Trophoblast cell (in vitro differentiated cells and primary cell): ENCODE results near the gene OR52I1.

Source experiments
- DNase-seq, 2 donors: peaks; one replicate each; pipeline ENCODE4 v3.0.0-alpha.2; 2016
- H2AFZ ChIP-seq: 2 replicates; pipeline ENCODE4 v1.6.1; 2013; ENCODE audit warnings: low read length, moderate library complexity, mild to moderate bottlenecking; ENCODE audit not compliant: insufficient read depth, poor library complexity
- H2AK5ac ChIP-seq: 2 replicates; pipeline ENCODE4 v1.6.1; 2013; ENCODE audit warnings: mild to moderate bottlenecking, low read length
- H2BK120ac ChIP-seq: 2 replicates; pipeline ENCODE4 v1.6.1; 2013; ENCODE audit warnings: low read length, mild to moderate bottlenecking, moderate library complexity; ENCODE audit not compliant: insufficient read depth, poor library complexity
- H2BK12ac ChIP-seq: 2 replicates; pipeline ENCODE4 v1.6.1; 2013; ENCODE audit warnings: mild to moderate bottlenecking, low read length, moderate library complexity
- H2BK5ac ChIP-seq: 2 replicates; pipeline ENCODE4 v1.6.1; 2013; ENCODE audit warnings: low read length, low read depth, moderate library complexity, mild to moderate bottlenecking; ENCODE audit not compliant: poor library complexity
- H3K14ac ChIP-seq: 2 replicates; pipeline ENCODE4 v1.6.1; 2013; ENCODE audit warnings: mild to moderate bottlenecking, low read length
- H3K18ac ChIP-seq: 2 replicates; pipeline ENCODE4 v1.6.1; 2013; ENCODE audit warnings: mild to moderate bottlenecking, low read length
- H3K23ac ChIP-seq: 2 replicates; pipeline ENCODE4 v1.6.1; 2013; ENCODE audit warnings: low read length
- H3K27ac ChIP-seq: 2 replicates; pipeline ENCODE4 v1.5.1; 2013; ENCODE audit warnings: low read depth, mild to moderate bottlenecking, inconsistent platforms, low read length, moderate library complexity
- H3K27me3 ChIP-seq: 2 replicates; pipeline ENCODE4 v1.6.1; 2013; ENCODE audit warnings: inconsistent platforms, mild to moderate bottlenecking, low read length, moderate library complexity; ENCODE audit not compliant: insufficient read depth
- H3K36me3 ChIP-seq, 2 experiments: 1 replicate in 1 of 2; 2 replicates in 1 of 2; pipeline ENCODE4 v1.6.1; 2013; ENCODE audit warnings: low read length in 2 of 2, mild to moderate bottlenecking in 2 of 2, moderate library complexity in 1 of 2; ENCODE audit not compliant: insufficient read depth in 2 of 2, control insufficient read depth in 1 of 2
- H3K4ac ChIP-seq: 2 replicates; pipeline ENCODE4 v1.6.1; 2013; ENCODE audit warnings: low read depth, mild to moderate bottlenecking, low read length, moderate library complexity
- H3K4me1 ChIP-seq, 2 experiments: 1 replicate in 1 of 2; 2 replicates in 1 of 2; pipeline ENCODE4 v1.6.1; 2013; ENCODE audit warnings: low read length in 2 of 2, mild to moderate bottlenecking in 2 of 2, moderate library complexity in 1 of 2; ENCODE audit not compliant: insufficient read depth in 2 of 2, control insufficient read depth in 1 of 2
- H3K4me2 ChIP-seq: 2 replicates; pipeline ENCODE4 v1.6.1; 2013; ENCODE audit warnings: inconsistent platforms, mild to moderate bottlenecking, low read length, moderate library complexity
- H3K4me3 ChIP-seq: 2 replicates; pipeline ENCODE4 v1.5.1; 2013; ENCODE audit warnings: mild to moderate bottlenecking, low read depth, low read length, inconsistent platforms
- H3K79me1 ChIP-seq: one replicate; pipeline ENCODE4 v1.6.1; 2013; ENCODE audit warnings: low read length
- H3K79me2 ChIP-seq: 2 replicates; pipeline ENCODE4 v1.6.1; 2013; ENCODE audit warnings: low read length, mild to moderate bottlenecking; ENCODE audit not compliant: control insufficient read depth, insufficient read depth, poor library complexity
- H3K9ac ChIP-seq: 2 replicates; pipeline ENCODE4 v1.6.1; 2013; ENCODE audit warnings: mild to moderate bottlenecking, low read length
- H3K9me3 ChIP-seq: 2 replicates; pipeline ENCODE4 v1.6.1; 2013; ENCODE audit warnings: low read depth, mild to moderate bottlenecking, control low read depth, inconsistent platforms, low read length; ENCODE audit not compliant: insufficient read depth
- H4K12ac ChIP-seq: 2 replicates; pipeline ENCODE4 v1.6.1; 2013; ENCODE audit warnings: low read depth, mild to moderate bottlenecking, low read length, moderate library complexity
- H4K8ac ChIP-seq: 2 replicates; pipeline ENCODE4 v1.6.1; 2013; ENCODE audit warnings: low read depth, mild to moderate bottlenecking, low read length, moderate library complexity
- H4K91ac ChIP-seq: one replicate; pipeline ENCODE4 v1.6.1; 2013; ENCODE audit warnings: low read depth, mild to moderate bottlenecking, low read length, moderate library complexity
- WGBS: extraction: QIAGEN DNeasy Blood & Tissue Kit; methylation state at CpG from one replicate; pipeline ENCODE4 v1.1.7; 2013; ENCODE audit warnings: missing lambda C conversion rate; ENCODE audit not compliant: insufficient read length, insufficient coverage; ENCODE audit errors: extremely low coverage; 5-methylcytosine and 5-hydroxymethylcytosine counted together

OR52I1 gene

GRCh38 chr11:4636136-4636535, 42.3 kb downstream of the OR52I1 start:
- no peak overlapping the region for H2BK5ac ChIP-seq
- H3K4me3 ChIP-seq: no peak overlapping the region
- no peak overlapping the region for H4K12ac ChIP-seq
- H4K8ac ChIP-seq: no peak overlapping the region
- no peak overlapping the region for H2BK120ac ChIP-seq
- H2AK5ac ChIP-seq: no peak overlapping the region
- H3K14ac ChIP-seq: no peak overlapping the region
- no peak overlapping the region for H4K91ac ChIP-seq
- no peaks in the 10 kb centered on the region for H3K27me3 ChIP-seq
- H3K79me2 ChIP-seq: no peaks in the 10 kb centered on the region
- H3K36me3 ChIP-seq: no peaks in the 10 kb centered on the region
- no peak overlapping the region for H3K4me2 ChIP-seq
- H3K79me1 ChIP-seq: no peaks in the 10 kb centered on the region
- H3K4me1 ChIP-seq: peaks cover 0 to 2% of the 10 kb centered on the region in 2 experiments
- H2BK12ac ChIP-seq: no peak overlapping the region
- H2AFZ ChIP-seq: no peak overlapping the region
- DNase-seq: no peak
- WGBS: no CpG with 5 or more reads among the region's 2 CpGs
- H3K4ac ChIP-seq: no peak overlapping the region
- H3K18ac ChIP-seq: no peak overlapping the region
- no peak overlapping the region for H3K9ac ChIP-seq
- no peak overlapping the region for H3K23ac ChIP-seq
- no peak overlapping the region for H3K27ac ChIP-seq
- H3K9me3 ChIP-seq: peaks cover 6% of the 10 kb centered on the region

- H2AK5ac ChIP-seq: no peak within 1 kb of the TSS
- H2AFZ ChIP-seq: no peak within 1 kb of the TSS
- H2BK120ac ChIP-seq: no peak within 1 kb of the TSS
- H3K4ac ChIP-seq: no peak within 1 kb of the TSS
- no peak within 1 kb of the TSS for H3K4me3 ChIP-seq
- H3K27ac ChIP-seq: no peak within 1 kb of the TSS
- no peak within 1 kb of the TSS for H3K14ac ChIP-seq
- no peak within 1 kb of the TSS for H2BK12ac ChIP-seq
- no peaks in the 10 kb centered on the region for H3K79me2 ChIP-seq
- H3K4me1 ChIP-seq: peaks cover 5 to 7% of the 10 kb centered on the region in 2 experiments
- no peak within 1 kb of the TSS for H4K91ac ChIP-seq
- H3K4me2 ChIP-seq: peak within 1 kb of the TSS; percentile 31
- no peak within 1 kb of the TSS for H3K23ac ChIP-seq
- H3K27me3 ChIP-seq: no peaks in the 10 kb centered on the region
- peaks cover 6% of the 10 kb centered on the region for H3K9me3 ChIP-seq
- peak; percentile 57 to 76 for DNase-seq
- no peak within 1 kb of the TSS for H3K18ac ChIP-seq
- no peak within 1 kb of the TSS for H2BK5ac ChIP-seq
- no peak within 1 kb of the TSS for H3K9ac ChIP-seq
- H3K79me1 ChIP-seq: no peaks in the 10 kb centered on the region
- no CpG with 5 or more reads among the region's 21 CpGs for WGBS
- H4K8ac ChIP-seq: no peak within 1 kb of the TSS
- no peak within 1 kb of the TSS for H4K12ac ChIP-seq
- H3K36me3 ChIP-seq: no peaks in the 10 kb centered on the region
Measured at GRCh38 chr11:4636962-4637661, 43.3 kb downstream of the OR52I1 start, which contains the start of gene OR51D1. Gene OR51D1 (plus strand): TSS chr11:4637477. CDS start chr11:4639791, 2,314 bp downstream.

GRCh38 chr11:4637662-4638047, 43.8 kb downstream of the OR52I1 start:
- H3K4ac ChIP-seq: no peak overlapping the region
- H4K91ac ChIP-seq: no peak overlapping the region
- H3K9ac ChIP-seq: no peak overlapping the region

GRCh38 chr11:4639931-4640330, 46.1 kb downstream of the OR52I1 start:
- Histone ChIP-seq H3K18ac (no peak overlapping the region), H3K14ac (no peak overlapping the region), H3K4me1 (peaks cover 7 to 8% of the 10 kb centered on the region in 2 experiments), H2AK5ac (no peak overlapping the region), H2AFZ (no peak overlapping the region), H2BK12ac (no peak overlapping the region), H2BK120ac (no peak overlapping the region), H3K9ac (no peak overlapping the region), H4K12ac (no peak overlapping the region), H3K23ac (no peak overlapping the region), H3K79me1 (no peaks in the 10 kb centered on the region), H3K4me3 (no peak overlapping the region), H2BK5ac (no peak overlapping the region), H3K9me3 (peaks cover 7% of the 10 kb centered on the region), H4K8ac (no peak overlapping the region), H3K36me3 (no peaks in the 10 kb centered on the region), H3K27me3 (no peaks in the 10 kb centered on the region), H3K4ac (no peak overlapping the region), H4K91ac (no peak overlapping the region), H3K4me2 (no peak overlapping the region), H3K27ac (no peak overlapping the region), H3K79me2 (no peaks in the 10 kb centered on the region)
- no peak for DNase-seq
- no CpG with 5 or more reads among the region's 6 CpGs for WGBS

More at GRCh38 chr11:4637662-4638047, 43.8 kb downstream of the OR52I1 start:
- Histone ChIP-seq H3K27me3 (no peaks in the 10 kb centered on the region), H3K4me3 (no peak overlapping the region), H3K79me2 (no peaks in the 10 kb centered on the region), H3K79me1 (no peaks in the 10 kb centered on the region), H3K14ac (no peak overlapping the region), H3K9me3 (peaks cover 6% of the 10 kb centered on the region), H2BK12ac (no peak overlapping the region), H3K4me2 (no peak overlapping the region), H2AFZ (no peak overlapping the region), H3K4me1 (peaks cover 7 to 8% of the 10 kb centered on the region in 2 experiments), H2BK5ac (no peak overlapping the region), H2AK5ac (no peak overlapping the region), H3K23ac (no peak overlapping the region), H3K27ac (no peak overlapping the region), H3K18ac (no peak overlapping the region), H4K12ac (no peak overlapping the region), H3K36me3 (no peaks in the 10 kb centered on the region), H2BK120ac (no peak overlapping the region), H4K8ac (no peak overlapping the region)
- WGBS: no CpG with 5 or more reads among the region's 3 CpGs
- no peak for DNase-seq
